ENCODE data around the gene ATP6V0A1. TPM values are rescaled to one million over a fixed set of nuclear protein-coding genes. Genes with fewer than 3 reads are reported as not detected.
A peak's percentile ranks its signal among the peaks of the same experiment; 100 is the strongest.

Gene ATP6V0A1
- total RNA-seq, 2 experiments from 2014 or later, result 5.8 to 7.1 TPM

DNA sequence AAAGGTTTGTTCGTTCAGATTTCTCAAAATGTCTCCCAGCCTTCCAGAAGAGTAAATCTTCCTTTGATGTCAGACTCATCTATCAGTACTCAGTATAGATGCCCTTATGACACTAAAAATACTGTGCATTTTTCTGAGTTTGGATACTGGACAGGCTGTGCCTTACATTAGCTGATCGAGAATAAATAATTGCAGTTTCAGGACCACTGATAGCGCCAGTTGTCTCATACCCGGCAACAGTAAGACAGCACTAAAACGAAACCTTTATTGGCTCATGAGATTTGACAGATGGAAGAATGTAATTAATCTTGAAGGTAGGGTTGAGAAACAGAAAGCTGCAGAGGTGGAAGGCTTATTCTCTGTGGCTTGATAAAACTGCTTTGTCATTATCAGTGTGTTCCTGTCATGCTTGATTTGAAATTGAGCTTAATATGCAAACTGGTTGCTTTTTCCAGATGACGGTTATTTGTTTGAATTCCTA is 1.2 kb downstream of the ATP6V0A1 start:
- POLR2A ChIA-PET, result interaction anchor here (0.8 kb wide), 1 partner anchor 84 kb away, joined by 3 read pairs; no protein-coding TSS in a partner anchor
- no peaks in the 10 kb centered on the region for H3K36me3 Mint-ChIP-seq (ENCODE audit: low read depth)
- intact Hi-C loops (cut with micrococcal nuclease), result no loop called here
- H3K4me1 Mint-ChIP-seq (ENCODE audit: low read depth), result peaks cover 42% of the 10 kb centered on the region
- no peak for TF ChIP-seq CTCF (IDR thresholded peaks at IDR 0.05)
- ATAC-seq (peak; percentile 67), DNase-seq (peak; percentile 50)
- H3K27me3 Mint-ChIP-seq, result peaks cover 3% of the 10 kb centered on the region
- H3K4me3 Mint-ChIP-seq, result peak overlapping the region; percentile 77
- CTCF ChIA-PET, result interaction anchor here (0.9 to 2.7 kb wide), 9 partner anchors 10 to 238 kb away, joined by 3 to 8 read pairs (median 4); no protein-coding TSS in a partner anchor
- H3K27ac Mint-ChIP-seq, result no peak overlapping the region
- no peaks in the 10 kb centered on the region for H3K9me3 Mint-ChIP-seq

DNA sequence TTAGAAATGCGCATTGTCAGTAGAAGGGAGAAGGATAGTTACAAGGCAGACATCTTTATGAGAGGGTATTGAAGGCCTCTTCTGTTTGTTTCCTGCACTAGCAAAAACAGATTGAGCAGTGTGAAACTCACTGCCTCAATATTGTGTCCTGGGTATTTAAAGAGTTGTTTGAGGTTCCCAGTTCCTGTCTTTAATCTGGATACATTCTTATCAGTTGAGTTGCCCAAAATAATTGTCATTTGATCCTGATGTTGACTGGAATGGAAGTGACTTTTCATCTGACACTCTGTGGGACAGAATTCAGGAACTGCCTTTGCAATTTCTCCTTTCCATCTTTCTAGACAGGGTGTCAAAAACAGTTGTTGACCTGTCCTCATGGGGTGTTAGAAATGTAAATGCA is 1.7 kb downstream of the ATP6V0A1 start:
- H3K4me1 Mint-ChIP-seq (ENCODE audit: low read depth), result peaks cover 42% of the 10 kb centered on the region
- H3K27ac Mint-ChIP-seq, result no peak overlapping the region
- ChIA-PET POLR2A (interaction anchor here (0.8 kb wide), 1 partner anchor 84 kb away, joined by 3 read pairs; no protein-coding TSS in a partner anchor), CTCF (interaction anchor here (0.9 to 2.7 kb wide), 7 partner anchors 19 to 238 kb away, joined by 3 to 8 read pairs (median 4); no protein-coding TSS in a partner anchor)
- peaks cover 3% of the 10 kb centered on the region for H3K27me3 Mint-ChIP-seq
- TF ChIP-seq CTCF (IDR thresholded peaks at IDR 0.05), result no peak
- intact Hi-C loops (cut with micrococcal nuclease), result no loop called here
- ATAC-seq, result no peak
- H3K9me3 Mint-ChIP-seq, result no peaks in the 10 kb centered on the region
- no peaks in the 10 kb centered on the region for H3K36me3 Mint-ChIP-seq (ENCODE audit: low read depth)
- no peak for DNase-seq
- no peak overlapping the region for H3K4me3 Mint-ChIP-seq

- H3K27ac Mint-ChIP-seq, result no peak overlapping the region
- intact Hi-C loops (cut with micrococcal nuclease), result no loop called here
- TF ChIP-seq CTCF (IDR thresholded peaks at IDR 0.05), result no peak
- ChIA-PET CTCF (interaction anchor here (0.7 to 2.2 kb wide), 5 partner anchors 11 to 147 kb away, joined by 3 to 5 read pairs (median 4); no protein-coding TSS in a partner anchor), POLR2A (no interaction called here)
- ATAC-seq (no peak), DNase-seq (no peak)
- peaks cover 20% of the 10 kb centered on the region for H3K4me1 Mint-ChIP-seq (ENCODE audit: low read depth)
- H3K4me3 Mint-ChIP-seq, result no peak overlapping the region
- no peaks in the 10 kb centered on the region for H3K27me3 Mint-ChIP-seq
- H3K9me3 Mint-ChIP-seq, result no peaks in the 10 kb centered on the region
- H3K36me3 Mint-ChIP-seq (ENCODE audit: low read depth), result no peaks in the 10 kb centered on the region
These were observed 5.3 kb downstream of the ATP6V0A1 start for GRCh38 chr17:42463976-42464400.

DNA sequence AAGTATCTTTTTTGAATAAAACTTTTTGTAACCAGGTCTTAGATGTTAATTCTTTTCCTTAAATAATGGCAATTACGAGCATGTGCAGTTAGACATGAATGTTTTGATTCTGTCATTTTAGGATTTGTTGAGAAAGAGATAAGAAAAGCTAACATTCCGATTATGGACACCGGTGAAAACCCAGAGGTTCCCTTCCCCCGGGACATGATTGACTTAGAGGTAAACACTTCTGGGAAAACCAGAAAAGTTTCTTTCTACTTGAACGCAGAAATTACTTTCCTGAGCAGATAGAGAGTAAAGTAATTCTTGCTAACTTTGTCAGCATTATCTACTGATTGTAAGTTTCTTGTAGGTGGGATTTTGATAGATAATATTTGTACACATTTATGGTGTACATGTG is 9.2 kb downstream of the ATP6V0A1 start:
- H3K4me3 Mint-ChIP-seq, result no peak overlapping the region
- DNase-seq (no peak), ATAC-seq (no peak)
- POLR2A ChIA-PET, result no interaction called here
- CTCF ChIA-PET, result no interaction called here
- H3K27me3 Mint-ChIP-seq, result no peaks in the 10 kb centered on the region
- no peak for TF ChIP-seq CTCF (IDR thresholded peaks at IDR 0.05)
- intact Hi-C loops (cut with micrococcal nuclease), result no loop called here
- no peaks in the 10 kb centered on the region for H3K36me3 Mint-ChIP-seq (ENCODE audit: low read depth)
- no peaks in the 10 kb centered on the region for H3K4me1 Mint-ChIP-seq (ENCODE audit: low read depth)
- H3K27ac Mint-ChIP-seq, result no peak overlapping the region
- no peaks in the 10 kb centered on the region for H3K9me3 Mint-ChIP-seq

- peaks cover 7% of the 10 kb centered on the region for H3K4me1 Mint-ChIP-seq (ENCODE audit: low read depth)
- DNase-seq (no peak), ATAC-seq (no peak)
- CTCF ChIA-PET, result interaction anchor here (1.0 to 1.2 kb wide), 2 partner anchors 18 to 54 kb away, joined by 3 to 4 read pairs; no protein-coding TSS in a partner anchor
- H3K27me3 Mint-ChIP-seq, result no peaks in the 10 kb centered on the region
- no peak overlapping the region for H3K27ac Mint-ChIP-seq
- intact Hi-C loops (cut with micrococcal nuclease), result no loop called here
- H3K36me3 Mint-ChIP-seq (ENCODE audit: low read depth), result peaks cover 15% of the 10 kb centered on the region
- H3K9me3 Mint-ChIP-seq, result no peaks in the 10 kb centered on the region
- POLR2A ChIA-PET, result no interaction called here
- H3K4me3 Mint-ChIP-seq, result no peak overlapping the region
- no peak for TF ChIP-seq CTCF (IDR thresholded peaks at IDR 0.05)
These were observed 14.2 kb downstream of the ATP6V0A1 start for GRCh38 chr17:42472709-42473521.

Data from activated CD8-positive, alpha-beta T cell treated with anti-CD3 and anti-CD28 coated beads for 36 hours (primary cell).